Right hindlimb (tissue), 1 donor: ENCODE data around the gene GUCY2C.

Source experiments
- DNase-seq: peaks from one replicate; pipeline ENCODE4 v3.0.0-alpha.2; 2018

GUCY2C gene

GRCh38 chr12:14567351-14568162 lies 128.8 kb downstream of the GUCY2C start, which contains the start of gene PLBD1:
Gene PLBD1 (minus strand): TSS chr12:14567883. CDS start chr12:14567696, 187 bp downstream.
- peak; percentile 84 for DNase-seq

DNA sequence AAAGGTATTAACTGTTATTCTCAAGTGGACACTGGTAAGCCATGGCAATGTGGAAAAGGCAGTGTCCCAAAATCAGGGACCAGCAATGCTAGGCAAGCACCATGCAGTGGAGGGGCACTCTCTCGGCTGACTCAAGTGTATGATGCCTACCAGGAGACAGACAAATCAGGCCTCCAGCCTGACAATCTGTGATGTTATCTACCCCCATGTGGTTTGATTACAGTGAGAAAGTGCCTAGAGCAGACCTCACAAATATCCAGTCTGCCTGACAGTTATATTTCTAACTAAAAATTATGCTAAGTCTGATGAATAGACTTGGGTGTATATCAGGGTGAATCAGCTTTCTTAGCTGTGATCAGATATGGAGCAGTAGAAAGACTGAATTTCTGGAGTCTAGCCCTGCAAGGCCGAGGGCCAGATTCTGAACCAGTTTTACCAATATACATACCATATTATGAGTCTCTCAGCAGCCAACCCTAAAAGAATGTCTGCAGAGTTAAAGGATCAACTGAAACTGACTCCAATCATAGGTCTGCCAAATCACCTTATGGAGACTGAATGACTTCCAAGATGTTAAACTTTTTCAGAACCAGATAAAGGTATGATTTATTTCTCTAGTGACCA lies 132.0 kb downstream of the GUCY2C start:
- DNase-seq, result no peak

- no peak for DNase-seq
These were observed 133.4 kb downstream of the GUCY2C start for GRCh38 chr12:14563046-14563445.
